Measurements from ENCODE around the gene P2RY14. TPM values are rescaled to one million over a fixed set of nuclear protein-coding genes. Genes with fewer than 3 reads are reported as not detected.
"Not testable (repeated sequence)": the region's sequence is repeated elsewhere in the genome, so short reads cannot be mapped to it uniquely, and the experiment has no call there.

Gene P2RY14
- polyA plus RNA-seq, 1 experiment: not detected

- no peak overlapping the region for H3K27ac ChIP-seq (ENCODE audit: low read depth, low read length)
- no peak overlapping the region for H3K4me3 ChIP-seq (ENCODE audit: low read depth, low read length)
- H3K9me3 ChIP-seq (ENCODE audit: control insufficient read depth, insufficient read depth, low read length): no peaks in the 10 kb centered on the region
- POLR2A ChIA-PET: no interaction called here
- no peak for TF ChIP-seq CTCF (IDR thresholded peaks at IDR 0.05; ENCODE audit: low read depth, low read length)
- H3K27me3 ChIP-seq (ENCODE audit: control insufficient read depth, insufficient read depth, low read length): no peaks in the 10 kb centered on the region
- DNase-seq (ENCODE audit: low read depth, low spot score): no peak
- CTCF ChIA-PET: interaction anchor here (1.4 kb wide), 1 partner anchor 9 kb away, joined by 5 read pairs; no protein-coding TSS in a partner anchor
These were observed 41.6 kb downstream of the P2RY14 start for GRCh38 chr3:151236736-151237135.

GRCh38 chr3:151236316-151236715, 42.0 kb downstream of the P2RY14 start:
- CTCF ChIA-PET: interaction anchor here (1.0 to 4.1 kb wide), 3 partner anchors 8 to 46 kb away, joined by 3 to 28 read pairs (median 5); no protein-coding TSS in a partner anchor

GRCh38 chr3:151234825-151235224, 43.5 kb downstream of the P2RY14 start:
- H3K9me3 ChIP-seq (ENCODE audit: control insufficient read depth, insufficient read depth, low read length): no peaks in the 10 kb centered on the region
- H3K4me3 ChIP-seq (ENCODE audit: low read depth, low read length): no peak overlapping the region
- no peaks in the 10 kb centered on the region for H3K27me3 ChIP-seq (ENCODE audit: control insufficient read depth, insufficient read depth, low read length)
- CTCF ChIA-PET: interaction anchor here (0.9 to 4.1 kb wide), 3 partner anchors 23 to 93 kb away, joined by 4 to 28 read pairs (median 5); no protein-coding TSS in a partner anchor
- TF ChIP-seq CTCF (IDR thresholded peaks at IDR 0.05; ENCODE audit: low read depth, low read length): no peak
- no peak overlapping the region for H3K27ac ChIP-seq (ENCODE audit: low read depth, low read length)
- no peak for DNase-seq (ENCODE audit: low read depth, low spot score)
- POLR2A ChIA-PET: no interaction called here

More at GRCh38 chr3:151236316-151236715, 42.0 kb downstream of the P2RY14 start:
- no peak for DNase-seq (ENCODE audit: low read depth, low spot score)
- Histone ChIP-seq H3K27ac (ENCODE audit: low read depth, low read length) (no peak overlapping the region), H3K27me3 (ENCODE audit: control insufficient read depth, insufficient read depth, low read length) (no peaks in the 10 kb centered on the region), H3K9me3 (ENCODE audit: control insufficient read depth, insufficient read depth, low read length) (no peaks in the 10 kb centered on the region), H3K4me3 (ENCODE audit: low read depth, low read length) (no peak overlapping the region)
- no peak for TF ChIP-seq CTCF (IDR thresholded peaks at IDR 0.05; ENCODE audit: low read depth, low read length)
- POLR2A ChIA-PET: no interaction called here

GRCh38 chr3:151232991-151233390, 45.4 kb downstream of the P2RY14 start:
- Histone ChIP-seq H3K9me3 (ENCODE audit: control insufficient read depth, insufficient read depth, low read length) (no peaks in the 10 kb centered on the region), H3K27ac (ENCODE audit: low read depth, low read length) (no peak overlapping the region), H3K27me3 (ENCODE audit: control insufficient read depth, insufficient read depth, low read length) (no peaks in the 10 kb centered on the region), H3K4me3 (ENCODE audit: low read depth, low read length) (no peak overlapping the region)
- no peak for TF ChIP-seq CTCF (IDR thresholded peaks at IDR 0.05; ENCODE audit: low read depth, low read length)
- CTCF ChIA-PET: interaction anchor here (0.6 to 4.1 kb wide), 2 partner anchors 49 to 58 kb away, joined by 3 to 28 read pairs; no protein-coding TSS in a partner anchor
- DNase-seq (ENCODE audit: low read depth, low spot score): no peak
- POLR2A ChIA-PET: no interaction called here

GRCh38 chr3:151232403-151232802, 45.9 kb downstream of the P2RY14 start:
- DNase-seq (ENCODE audit: low read depth, low spot score); H3K27ac ChIP-seq (ENCODE audit: low read depth, low read length); H3K4me3 ChIP-seq (ENCODE audit: low read depth, low read length); H3K9me3 ChIP-seq (ENCODE audit: control insufficient read depth, insufficient read depth, low read length); H3K27me3 ChIP-seq (ENCODE audit: control insufficient read depth, insufficient read depth, low read length); POLR2A ChIA-PET: not testable (repeated sequence)
- CTCF ChIA-PET: interaction anchor here (0.6 to 4.1 kb wide), 2 partner anchors 50 to 59 kb away, joined by 3 to 28 read pairs; no protein-coding TSS in a partner anchor

All from AG04450 (cell line).